Vagina (tissue), 2 donors: ENCODE data around the gene HOXC11.

Source experiments
- POLR2AphosphoS5 ChIP-seq, 2 donors: sonication (generic); formaldehyde crosslinking; IDR thresholded peaks; one replicate each; pipeline ENCODE4 v1.9.0; 2017; ENCODE audit warnings: antibody characterized with exemption in 2 of 2, mild to moderate bottlenecking in 2 of 2, low read depth in 1 of 2; ENCODE audit not compliant: insufficient read depth in 1 of 2
- TF ChIP-seq, protein P1 (sequence below), 3 experiments: fragments of 450-650 bp in 2 of 3; fragments of 200-600 bp in 1 of 3; sonication (generic) in 1 of 3; IDR thresholded peaks; one replicate each; pipeline ENCODE4 v1.5.1; 2017 to 2019; ENCODE audit warnings: antibody characterized with exemption in 3 of 3, mild to moderate bottlenecking in 2 of 3, moderate library complexity in 2 of 3

GRCh38 chr12:53940443-53941014 lies 32.4 kb upstream of the HOXC11 start:
- TF ChIP-seq, protein P1, sequence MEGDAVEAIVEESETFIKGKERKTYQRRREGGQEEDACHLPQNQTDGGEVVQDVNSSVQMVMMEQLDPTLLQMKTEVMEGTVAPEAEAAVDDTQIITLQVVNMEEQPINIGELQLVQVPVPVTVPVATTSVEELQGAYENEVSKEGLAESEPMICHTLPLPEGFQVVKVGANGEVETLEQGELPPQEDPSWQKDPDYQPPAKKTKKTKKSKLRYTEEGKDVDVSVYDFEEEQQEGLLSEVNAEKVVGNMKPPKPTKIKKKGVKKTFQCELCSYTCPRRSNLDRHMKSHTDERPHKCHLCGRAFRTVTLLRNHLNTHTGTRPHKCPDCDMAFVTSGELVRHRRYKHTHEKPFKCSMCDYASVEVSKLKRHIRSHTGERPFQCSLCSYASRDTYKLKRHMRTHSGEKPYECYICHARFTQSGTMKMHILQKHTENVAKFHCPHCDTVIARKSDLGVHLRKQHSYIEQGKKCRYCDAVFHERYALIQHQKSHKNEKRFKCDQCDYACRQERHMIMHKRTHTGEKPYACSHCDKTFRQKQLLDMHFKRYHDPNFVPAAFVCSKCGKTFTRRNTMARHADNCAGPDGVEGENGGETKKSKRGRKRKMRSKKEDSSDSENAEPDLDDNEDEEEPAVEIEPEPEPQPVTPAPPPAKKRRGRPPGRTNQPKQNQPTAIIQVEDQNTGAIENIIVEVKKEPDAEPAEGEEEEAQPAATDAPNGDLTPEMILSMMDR (IDR thresholded peaks at IDR 0.05), result no peak
- TF ChIP-seq POLR2AphosphoS5 (IDR thresholded peaks at IDR 0.05; ENCODE audit: insufficient read depth in 1 of 2, low read depth in 1 of 2), result no peak
